OCI-LY7 (cell line): ENCODE data around the gene ZKSCAN5.

Source experiments
- CTCF ChIP-seq: fragments of 200-600 bp; sonication (generic); conservative IDR thresholded peaks from 2 replicates; pipeline ENCODE4 v1.5.1; 2014; ENCODE audit warnings: mild to moderate bottlenecking, antibody characterized with exemption, low read length, moderate library complexity, mixed read lengths
- EZH2phosphoT487 ChIP-seq: fragments of 200-600 bp; sonication (generic); IDR thresholded peaks from 2 replicates; pipeline ENCODE4 v1.6.1; 2018; ENCODE audit warnings: low read depth, borderline replicate concordance, mild to moderate bottlenecking, mixed run types, antibody characterized with exemption, low read length, moderate library complexity, mixed read lengths

GRCh38 chr7:99521399-99521798, 16.9 kb downstream of the ZKSCAN5 start:
- TF ChIP-seq CTCF (no peak), EZH2phosphoT487 (no peak)
